HG03108 (cell line): Measurements from ENCODE around the gene COL20A1.

ENCODE experiments used
- ATAC-seq: cut with Tn5 transposase; IDR thresholded peaks from one replicate; pipeline ENCODE4 v1.9.1; 2021; ENCODE audit warnings: moderate library complexity; ENCODE audit not compliant: unreplicated experiment

Gene COL20A1

DNA sequence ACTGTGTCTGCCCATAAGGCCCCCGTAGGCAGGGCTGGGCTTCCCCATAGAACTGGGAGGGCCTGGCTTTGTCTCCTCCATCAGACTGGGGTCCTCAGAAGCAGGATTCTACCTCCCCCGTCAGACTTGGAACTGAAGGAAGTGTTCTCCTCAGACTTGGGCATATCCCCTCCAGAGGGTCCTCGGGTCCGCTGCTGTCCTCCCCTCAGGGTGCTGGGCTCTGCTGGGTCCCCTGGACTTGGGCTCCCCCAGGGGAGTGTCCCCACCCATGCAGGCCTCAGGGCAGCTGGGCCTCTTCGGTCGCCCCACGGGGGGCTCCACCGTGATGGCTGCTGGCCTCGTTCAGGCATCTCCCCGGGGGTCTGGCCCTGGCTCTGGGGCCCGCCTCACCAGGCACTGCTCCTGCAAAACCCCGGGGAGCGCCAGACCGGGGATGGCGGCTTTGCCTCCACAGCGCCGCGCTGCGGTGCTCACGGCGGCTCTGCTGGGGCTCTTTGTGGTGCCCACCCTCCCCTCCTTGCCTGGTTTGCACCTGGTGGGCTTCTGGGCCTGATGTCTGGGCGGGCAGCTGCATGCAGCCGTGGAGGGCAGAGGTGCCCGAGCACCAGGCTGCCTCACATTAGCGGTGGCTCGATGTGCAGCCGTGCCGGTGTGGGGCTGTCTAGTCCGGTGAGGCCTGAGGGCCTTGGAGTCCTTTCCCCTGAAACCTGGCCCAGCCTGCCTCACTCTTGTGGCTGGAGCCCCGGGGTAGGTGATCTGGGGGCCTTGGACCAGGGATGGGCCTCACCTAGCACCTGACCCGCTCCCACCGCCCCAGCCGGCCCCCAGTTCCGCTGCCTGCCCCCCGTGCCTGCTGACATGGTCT lies 13.9 kb downstream of the COL20A1 start:
- no peak for ATAC-seq

DNA sequence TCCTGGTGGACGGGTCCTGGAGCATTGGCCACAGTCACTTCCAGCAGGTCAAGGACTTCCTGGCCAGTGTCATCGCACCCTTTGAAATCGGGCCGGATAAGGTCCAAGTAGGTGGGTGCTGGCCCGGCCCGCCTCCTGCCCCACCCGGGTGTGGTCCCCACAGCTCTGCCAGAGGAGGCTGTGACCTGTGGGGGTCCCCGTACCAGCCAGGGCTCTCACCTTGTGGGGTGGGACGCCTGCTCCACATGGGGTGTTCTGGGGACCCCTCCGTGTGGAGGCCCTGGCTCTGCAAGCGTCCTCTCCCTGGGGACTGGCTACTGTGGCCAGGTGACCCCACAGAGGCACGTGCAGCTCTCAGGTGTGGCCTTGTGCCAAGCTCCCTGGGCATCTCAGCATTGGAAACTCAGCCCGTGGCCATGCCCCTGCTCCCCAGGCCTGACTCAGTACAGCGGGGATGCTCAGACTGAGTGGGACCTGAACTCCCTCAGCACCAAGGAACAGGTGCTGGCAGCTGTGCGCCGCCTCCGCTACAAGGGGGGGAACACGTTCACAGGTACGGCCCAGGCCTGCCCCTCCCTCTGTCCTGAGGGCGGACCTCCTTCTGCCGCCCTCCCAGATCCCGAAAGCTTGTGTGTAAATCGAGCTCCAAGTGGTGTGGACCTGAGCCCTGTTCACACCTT lies 14.7 kb downstream of the COL20A1 start:
- no peak for ATAC-seq

DNA sequence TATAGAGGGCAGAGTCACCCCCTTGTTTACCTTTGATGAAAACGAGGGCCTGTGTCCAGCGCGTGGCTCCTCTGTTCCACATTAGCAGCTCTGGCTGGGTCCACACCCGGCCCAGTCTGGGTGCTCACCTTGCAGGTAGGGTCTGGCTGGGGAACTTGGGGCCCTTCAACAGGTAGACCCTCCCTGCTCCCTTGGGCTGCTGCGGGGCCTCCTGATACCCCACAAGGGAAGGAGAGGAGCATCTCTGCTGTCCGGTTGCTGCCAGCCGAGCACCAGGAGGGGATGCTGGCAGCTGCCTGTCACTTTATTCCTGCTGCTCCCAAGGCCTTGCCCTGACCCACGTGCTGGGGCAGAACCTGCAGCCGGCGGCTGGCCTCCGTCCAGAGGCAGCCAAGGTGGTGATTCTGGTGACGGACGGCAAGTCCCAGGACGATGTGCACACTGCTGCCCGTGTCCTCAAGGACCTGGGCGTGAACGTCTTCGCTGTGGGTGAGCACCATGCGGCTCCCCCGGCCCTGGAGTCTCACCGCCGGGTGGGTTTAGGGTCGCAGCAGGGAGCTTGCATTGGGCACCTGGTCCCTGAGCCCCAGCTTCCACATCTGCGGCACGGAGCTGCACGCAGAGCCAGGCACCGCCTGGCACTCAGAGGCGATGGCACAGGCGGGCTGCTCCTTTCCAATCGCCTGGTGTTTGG lies 15.4 kb downstream of the COL20A1 start:
- no peak for ATAC-seq

DNA sequence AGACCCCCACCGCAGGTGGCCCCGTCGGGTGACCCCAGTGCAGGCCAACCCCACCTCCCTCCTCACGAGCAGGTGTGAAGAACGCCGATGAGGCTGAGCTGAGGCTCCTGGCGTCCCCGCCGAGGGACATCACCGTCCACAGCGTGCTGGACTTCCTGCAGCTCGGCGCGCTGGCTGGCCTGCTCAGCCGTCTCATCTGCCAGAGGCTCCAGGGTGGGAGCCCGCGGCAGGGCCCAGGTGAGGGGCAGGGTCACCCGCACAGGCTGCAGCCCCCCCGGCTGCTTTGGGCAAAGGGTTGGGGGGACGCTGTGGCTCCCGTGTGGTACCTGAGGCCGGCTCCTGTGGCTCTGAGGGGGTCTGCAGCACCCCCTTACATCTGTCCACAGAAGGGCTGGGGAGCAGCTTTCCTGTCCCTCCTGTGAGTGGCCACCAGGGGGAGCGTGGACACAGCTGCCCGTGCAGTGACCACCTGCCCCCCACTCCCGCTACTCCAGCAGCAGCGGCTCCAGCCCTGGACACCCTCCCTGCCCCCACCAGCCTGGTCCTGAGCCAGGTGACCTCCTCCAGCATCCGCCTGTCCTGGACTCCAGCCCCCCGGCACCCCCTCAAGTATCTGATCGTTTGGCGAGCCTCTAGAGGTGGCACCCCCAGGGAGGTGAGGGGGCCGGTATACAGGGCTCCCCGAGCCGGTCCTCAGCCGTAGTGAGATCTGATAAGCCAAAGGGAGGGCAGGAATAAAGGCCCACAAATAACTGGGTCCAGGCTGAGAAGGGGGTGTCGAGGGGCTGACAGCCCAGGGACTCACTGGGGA lies 16.5 kb downstream of the COL20A1 start:
- no peak for ATAC-seq

DNA sequence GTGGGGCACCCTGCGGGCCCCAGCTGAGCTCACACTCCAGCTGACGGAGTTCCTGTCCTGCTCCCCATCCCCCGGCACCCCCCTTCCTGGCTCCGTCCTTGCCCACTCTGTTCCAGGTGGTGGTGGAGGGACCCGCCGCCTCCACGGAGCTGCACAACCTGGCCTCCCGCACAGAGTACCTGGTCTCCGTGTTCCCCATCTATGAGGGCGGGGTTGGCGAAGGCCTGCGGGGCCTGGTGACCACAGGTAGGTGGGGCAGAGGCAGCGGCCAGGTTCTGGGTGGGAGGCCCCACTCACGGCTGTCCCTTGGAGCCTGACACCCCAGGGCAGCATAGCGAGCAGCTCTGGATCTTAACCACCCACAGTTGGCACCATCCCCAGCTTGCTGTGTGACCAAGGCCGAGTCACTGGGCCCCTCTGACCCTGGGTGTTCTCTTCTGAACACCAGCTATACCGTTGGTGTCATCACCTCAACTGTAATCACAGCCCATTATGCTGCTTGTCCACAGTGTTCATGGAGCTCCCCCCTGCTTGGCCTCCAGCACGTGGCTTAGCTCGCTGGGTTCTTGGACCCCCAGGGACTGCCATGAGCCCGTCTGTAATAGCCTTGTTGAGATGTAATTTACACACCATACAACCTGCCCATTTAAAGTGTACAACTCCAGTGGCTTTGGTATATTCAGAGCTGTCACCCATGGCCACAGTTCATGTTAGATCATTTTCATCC lies 17.4 kb downstream of the COL20A1 start:
- ATAC-seq = no peak

DNA sequence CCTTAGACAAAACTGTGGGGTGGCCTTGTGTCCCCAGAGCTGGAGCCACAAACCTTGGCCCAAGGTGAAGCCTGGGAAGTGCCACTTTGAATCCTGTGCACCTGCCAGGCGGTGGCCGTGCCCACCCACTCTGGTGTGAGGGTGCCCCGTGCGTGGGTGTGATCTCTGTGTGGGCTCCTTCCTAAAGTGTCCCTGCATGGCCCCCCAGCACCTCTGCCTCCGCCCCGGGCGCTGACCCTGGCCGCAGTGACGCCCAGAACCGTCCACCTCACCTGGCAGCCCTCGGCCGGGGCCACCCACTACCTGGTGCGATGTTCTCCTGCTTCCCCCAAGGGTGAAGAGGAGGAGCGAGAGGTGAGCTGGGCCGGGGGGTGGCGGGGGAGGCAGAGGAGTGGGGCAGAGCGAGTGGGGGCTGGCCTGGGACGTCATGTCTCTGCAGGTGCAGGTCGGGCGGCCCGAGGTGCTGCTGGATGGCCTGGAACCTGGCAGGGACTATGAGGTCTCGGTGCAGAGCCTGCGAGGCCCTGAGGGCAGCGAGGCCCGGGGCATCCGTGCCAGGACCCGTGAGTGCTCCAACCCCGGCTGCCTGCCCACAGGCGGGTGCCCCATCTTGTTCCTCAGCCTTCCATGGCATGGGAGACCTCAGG lies 18.3 kb downstream of the COL20A1 start:
- ATAC-seq = no peak

DNA sequence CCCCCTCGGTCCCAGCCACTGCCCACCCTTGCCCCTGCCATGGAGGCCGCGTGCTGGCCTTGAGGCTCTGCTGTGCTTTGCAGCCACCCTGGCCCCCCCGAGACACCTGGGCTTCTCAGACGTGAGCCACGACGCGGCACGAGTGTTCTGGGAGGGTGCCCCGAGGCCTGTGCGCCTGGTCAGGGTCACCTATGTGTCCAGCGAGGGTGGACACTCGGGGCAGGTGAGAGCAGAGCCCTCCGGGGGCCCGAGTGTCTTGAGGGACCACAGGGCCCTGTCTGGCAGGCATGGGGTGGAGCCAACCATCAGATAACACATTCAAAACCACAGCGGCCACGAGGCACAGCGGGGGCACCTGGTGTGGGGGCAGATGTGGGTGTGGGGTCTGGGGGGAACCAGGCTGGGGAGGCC lies 18.9 kb downstream of the COL20A1 start:
- no peak for ATAC-seq

DNA sequence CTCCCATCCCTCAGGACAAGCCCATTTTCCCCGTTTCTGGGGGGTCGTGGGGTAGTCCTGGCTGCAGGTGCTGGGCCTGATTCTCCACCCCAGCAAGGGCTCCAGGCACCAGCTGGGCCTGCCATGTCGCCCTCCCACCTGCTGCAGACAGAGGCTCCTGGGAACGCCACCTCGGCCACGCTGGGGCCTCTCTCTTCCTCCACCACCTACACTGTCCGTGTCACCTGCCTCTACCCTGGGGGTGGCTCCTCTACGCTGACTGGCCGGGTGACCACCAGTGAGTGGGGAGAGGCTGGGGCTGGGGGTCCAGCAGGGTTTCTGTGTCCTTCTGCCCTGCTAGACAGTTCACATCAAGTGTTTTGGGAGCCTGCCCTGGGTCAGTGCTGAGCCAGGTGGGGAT lies 19.3 kb downstream of the COL20A1 start:
- no peak for ATAC-seq

DNA sequence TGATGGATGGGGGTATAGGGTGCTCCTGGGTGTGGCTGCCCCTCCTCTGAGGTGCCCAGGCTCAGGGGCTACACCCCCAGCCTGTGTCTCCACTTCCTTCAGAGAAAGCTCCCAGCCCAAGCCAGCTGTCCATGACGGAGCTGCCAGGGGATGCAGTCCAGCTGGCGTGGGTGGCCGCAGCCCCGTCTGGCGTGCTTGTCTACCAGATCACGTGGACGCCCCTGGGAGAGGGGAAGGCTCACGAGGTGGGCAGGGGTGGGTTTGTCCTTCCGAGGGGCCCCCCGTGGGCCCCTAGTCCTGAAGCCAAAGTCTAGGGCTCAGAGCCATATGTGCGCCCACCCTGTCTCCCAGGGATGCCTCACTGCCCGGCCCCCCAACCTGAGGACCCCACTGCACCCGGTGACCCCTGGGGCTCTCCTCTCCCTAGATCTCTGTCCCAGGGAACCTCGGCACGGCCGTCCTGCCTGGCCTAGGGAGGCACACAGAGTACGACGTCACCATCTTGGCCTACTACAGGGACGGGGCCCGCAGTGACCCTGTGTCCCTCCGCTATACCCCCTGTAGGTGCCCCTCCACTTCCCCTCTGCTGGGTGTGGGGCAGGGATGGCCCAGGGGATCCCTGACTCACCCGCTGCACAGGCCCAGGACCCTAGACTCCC lies 19.8 kb downstream of the COL20A1 start:
- ATAC-seq = no peak

DNA sequence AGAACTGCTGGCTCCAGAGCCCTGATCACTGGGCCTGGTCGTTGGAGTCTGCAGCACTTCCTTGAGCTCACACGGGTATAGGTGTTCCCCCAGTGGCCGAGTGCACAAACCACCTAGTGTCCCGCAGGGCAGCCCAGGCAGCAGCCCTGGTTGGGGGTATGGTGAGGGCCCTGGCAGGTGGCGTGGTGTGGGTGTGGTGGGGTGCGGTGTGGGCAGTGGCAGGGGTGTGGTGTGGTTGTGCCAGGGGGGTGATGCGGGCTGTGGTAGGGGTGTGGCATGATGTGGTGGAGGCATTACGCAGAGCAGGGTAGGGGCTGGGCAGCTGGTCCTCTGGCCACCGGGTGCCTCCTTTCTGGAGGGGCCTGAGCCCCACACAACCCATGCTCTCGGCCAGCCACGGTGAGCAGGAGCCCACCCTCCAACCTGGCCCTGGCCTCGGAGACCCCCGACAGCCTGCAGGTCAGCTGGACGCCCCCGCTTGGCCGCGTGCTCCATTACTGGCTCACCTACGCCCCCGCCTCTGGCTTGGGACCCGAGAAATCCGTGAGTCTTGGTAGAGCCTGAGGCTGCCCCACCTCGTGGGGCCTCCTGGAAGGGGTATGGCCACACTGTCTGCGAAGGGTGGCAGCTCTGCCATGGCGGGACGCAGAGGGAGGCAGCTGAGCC lies 20.5 kb downstream of the COL20A1 start:
- ATAC-seq = no peak

DNA sequence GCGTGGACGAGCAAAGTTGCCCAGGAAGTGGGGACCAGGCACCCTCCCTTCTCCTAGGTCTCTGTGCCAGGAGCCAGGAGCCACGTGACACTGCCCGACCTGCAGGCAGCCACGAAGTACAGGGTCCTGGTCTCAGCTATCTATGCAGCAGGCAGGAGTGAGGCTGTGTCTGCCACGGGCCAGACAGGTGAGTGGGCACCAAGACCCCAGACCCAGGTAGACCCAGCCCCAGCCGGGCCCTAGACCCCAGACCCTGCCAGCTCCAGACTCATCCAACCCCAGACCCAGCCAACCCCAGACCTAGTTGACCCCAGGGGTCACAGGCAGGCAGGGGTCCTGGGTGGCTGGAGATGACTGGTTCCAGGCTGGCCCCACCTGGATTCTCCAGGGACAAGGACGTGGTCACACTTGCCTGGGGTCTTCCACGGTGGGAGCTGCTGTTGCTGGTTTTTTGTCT lies 21.1 kb downstream of the COL20A1 start:
- ATAC-seq = no peak

DNA sequence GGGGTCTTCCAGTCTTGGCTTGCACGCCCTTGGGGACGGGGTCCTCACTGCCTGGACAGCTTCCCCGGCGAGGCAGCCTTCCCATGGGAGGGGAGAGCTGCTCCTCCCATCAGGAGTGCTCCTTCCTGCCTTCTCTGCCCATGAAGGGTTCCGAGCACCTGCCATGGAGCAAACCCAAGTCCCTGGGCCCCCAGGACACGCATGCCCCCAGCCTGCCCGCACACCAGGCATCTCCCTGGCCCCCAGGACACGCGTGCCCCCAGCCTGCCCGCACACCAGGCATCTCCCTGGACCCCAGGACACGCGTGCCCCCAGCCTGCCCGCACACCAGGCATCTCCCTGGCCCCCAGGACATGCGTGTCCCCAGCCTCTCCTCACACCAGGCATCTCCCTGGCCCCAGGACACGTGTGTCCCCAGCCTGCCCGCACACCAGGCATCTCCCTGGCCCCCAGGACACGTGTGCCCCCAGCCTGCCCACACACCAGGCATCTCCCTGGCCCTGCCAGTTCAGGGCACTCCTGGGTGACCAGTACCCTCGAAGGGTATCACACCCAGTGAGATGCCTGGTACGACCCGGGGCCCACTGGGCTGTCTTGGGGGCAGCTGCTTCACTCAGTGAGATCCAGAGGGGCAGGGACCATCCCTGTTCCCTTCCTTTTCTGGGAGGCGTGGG lies 21.7 kb downstream of the COL20A1 start:
- no peak for ATAC-seq

DNA sequence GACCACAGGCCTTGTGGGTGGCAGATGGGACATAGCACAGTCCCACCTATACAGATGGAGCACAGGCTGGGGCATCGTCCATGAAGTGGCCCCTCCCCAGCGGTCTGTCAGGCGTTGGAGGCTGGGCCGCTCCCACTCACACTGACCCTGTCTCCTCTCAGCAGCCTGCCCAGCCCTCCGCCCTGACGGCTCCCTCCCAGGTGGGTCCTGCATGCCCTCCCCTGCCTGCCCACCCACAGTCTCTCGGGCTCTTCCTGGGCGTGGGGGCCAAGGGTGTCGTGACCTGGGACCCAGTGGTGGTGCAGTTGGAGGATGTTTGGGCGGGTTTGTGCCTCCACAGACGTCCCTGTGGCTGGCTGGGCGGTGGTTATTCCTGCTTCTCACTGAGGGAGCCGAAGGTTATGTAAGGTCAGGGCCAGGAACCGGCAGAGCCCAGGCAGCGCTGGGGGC lies 22.3 kb downstream of the COL20A1 start:
- no peak for ATAC-seq

DNA sequence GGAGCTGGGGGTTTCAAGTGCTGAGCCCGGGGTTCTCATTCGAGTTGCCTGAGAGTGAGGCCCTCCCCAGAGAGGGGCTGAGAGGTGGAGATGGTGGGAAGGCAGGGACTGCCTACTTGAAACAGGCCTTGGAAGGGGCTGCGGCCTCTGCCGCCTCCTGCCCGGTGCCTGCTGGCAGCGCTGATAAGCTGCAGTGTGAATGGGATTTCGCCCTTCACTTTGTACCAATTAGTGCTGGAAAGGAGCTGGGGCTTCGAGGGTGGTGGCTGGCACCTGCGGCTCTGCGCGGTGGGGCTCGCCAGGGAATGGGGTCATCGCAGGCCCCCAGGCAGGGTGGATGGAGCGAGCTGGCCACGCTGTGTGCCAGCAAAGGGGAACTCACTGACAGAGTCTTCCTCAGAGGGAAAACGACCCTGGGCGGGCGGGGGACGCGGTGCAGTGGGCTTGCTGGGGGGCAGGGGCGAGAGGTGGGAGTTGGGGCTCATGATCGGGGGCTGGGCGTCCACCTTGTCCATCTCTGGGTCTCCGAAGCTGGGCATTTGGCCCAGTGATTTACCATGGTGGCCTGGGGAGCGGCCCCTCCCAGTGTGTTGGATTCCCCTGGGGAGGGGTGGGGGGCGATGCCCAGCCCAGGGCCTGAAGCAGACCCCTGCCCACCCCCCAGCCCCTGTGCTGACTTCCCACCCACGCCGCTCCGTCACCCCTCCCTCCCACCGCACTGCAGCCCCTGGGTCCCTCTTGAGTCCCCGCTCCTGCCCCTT lies 22.9 kb downstream of the COL20A1 start:
- ATAC-seq = no peak

DNA sequence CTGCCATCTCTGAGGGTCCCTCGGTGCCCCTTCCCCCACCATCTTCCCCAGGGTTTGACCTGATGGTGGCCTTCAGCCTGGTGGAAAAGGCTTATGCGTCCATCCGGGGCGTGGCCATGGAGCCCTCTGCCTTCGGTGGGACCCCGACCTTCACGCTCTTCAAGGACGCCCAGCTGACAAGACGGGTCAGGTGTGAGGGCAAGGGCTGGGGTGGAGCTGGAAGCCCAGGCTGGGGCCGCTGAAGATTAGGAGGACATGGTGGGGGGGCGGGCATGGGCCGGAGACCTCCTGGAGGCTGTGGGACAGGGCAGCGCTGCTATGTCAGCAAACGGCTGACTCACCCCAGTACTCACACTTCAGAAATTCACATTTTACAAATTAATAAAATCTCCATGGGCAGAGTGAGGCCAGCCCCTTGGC lies 23.5 kb downstream of the COL20A1 start:
- no peak for ATAC-seq

DNA sequence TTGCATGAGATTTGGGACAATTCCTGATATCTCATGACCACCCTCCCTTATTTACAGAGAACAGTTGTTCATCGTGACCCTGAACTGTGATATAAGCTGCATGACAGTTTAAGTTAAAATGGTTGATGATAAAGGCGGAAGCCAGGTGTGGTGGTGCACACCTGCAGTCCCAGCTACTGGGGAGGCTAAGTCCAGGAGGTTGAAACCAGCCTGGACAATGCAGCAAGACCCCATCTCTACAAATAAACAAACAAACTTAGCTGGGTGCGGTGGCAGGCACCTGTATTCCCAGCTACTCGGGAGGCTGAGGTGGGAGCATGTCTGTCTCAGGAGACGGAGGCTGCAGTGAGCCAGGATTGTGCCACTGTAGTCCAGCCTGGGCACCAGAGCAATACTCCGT lies 24.1 kb downstream of the COL20A1 start:
- no peak for ATAC-seq

DNA sequence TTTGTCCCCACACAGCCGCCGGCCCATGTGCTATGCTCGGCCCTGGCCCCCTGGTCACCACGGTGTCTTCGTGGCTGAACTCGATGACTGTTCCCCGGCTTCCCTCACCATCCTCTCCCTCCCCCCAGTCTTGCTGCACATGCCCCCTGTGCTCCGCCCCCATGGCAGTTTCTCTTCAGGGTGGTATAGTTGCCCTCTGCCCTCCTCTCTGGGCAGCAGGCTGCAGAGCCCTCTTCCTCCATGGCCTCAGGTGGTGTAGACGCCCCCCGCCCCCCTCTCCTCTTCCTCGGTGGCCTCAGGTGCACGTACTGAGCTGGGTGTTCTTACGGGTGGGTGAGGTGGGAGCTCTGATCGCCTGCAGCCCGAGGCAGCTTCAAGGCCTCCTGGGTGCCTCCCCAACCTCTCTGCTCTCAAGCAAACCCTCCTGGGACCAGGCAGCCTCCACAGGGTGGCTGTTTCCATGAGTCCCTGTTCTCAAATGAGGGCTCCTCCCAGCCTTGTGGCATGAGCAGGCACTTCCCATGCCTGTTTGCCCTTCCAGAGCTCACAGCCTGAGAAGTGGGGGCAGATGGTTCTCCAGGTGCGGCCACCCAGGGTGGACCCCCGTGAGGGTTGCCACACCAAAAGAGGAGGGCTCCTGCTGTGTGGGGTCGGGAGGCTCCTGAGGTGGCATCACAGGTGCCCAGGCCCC lies 24.8 kb downstream of the COL20A1 start:
- no peak for ATAC-seq
